GM10266 (cell line): ENCODE measurements around the gene TOP2B.

Experiments used
- DNase-seq: peaks from one replicate; pipeline ENCODE4 v3.0.0; 2012; ENCODE audit errors: extremely low spot score
- CTCF ChIP-seq: IDR thresholded peaks from 2 replicates; pipeline ENCODE4 v1.5.1; 2012; ENCODE audit warnings: mild to moderate bottlenecking, low read depth; ENCODE audit not compliant: control insufficient read depth, insufficient read depth; ENCODE audit errors: missing control alignments

TOP2B gene

DNA sequence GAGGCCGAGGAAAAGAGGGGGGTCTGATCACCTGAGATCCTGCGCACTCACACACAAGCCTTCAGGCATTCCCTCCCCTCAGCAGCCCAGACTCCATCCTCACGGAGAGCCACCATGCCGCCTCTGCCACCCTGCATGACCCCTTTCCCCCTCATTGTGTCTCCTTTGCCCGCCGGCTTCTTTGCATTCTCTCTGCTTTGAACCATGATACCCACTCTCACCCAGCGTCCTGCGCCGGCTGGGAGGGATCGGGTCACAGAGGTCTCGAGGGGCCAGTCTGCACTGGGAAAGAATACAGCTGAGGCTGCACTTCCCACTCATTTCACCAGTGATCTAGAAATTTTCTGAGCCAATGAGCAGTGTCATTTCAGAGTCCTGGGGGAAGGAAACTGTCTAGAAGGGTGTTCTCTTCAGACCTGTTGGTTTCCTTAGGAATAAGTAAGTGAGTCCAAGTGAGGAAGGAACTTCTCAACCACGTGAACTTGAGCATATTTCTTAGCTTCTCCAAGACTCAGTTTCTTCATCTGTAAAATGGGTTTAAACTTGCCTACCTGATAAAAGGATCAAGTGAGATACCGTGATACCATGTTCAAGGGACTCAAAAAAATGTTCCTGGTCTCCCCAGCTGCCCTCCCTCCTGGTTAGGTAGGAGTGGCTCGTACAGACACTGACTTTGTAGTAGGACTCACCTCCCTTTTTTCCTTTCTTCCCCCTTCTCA is 96.7 kb downstream of the TOP2B start:
- no peak for DNase-seq
- no peak for TF ChIP-seq CTCF

DNA sequence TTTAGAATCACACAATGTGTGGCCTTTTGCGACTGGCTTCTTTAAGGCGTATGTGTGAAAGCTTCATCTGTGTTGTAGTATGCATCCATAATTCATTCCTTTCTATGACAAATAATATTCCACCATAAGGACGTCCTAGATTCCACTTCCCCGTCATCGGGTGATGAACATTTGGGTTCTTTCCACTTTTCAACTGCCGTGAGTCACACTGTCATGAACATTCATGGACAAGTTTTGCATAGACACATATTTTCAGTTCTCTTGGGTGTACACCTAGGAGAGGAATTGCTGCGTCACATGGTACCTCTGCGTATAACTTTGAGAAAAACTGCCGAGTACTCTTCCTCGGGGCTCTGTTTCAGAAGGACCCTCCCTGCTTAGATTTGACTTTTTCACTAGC is 97.3 kb downstream of the TOP2B start:
- no peak for DNase-seq
- TF ChIP-seq CTCF = no peak

GRCh38 chr3:25566358-25566920 is 98.3 kb downstream of the TOP2B start:
- DNase-seq = no peak
- no peak for TF ChIP-seq CTCF

DNA sequence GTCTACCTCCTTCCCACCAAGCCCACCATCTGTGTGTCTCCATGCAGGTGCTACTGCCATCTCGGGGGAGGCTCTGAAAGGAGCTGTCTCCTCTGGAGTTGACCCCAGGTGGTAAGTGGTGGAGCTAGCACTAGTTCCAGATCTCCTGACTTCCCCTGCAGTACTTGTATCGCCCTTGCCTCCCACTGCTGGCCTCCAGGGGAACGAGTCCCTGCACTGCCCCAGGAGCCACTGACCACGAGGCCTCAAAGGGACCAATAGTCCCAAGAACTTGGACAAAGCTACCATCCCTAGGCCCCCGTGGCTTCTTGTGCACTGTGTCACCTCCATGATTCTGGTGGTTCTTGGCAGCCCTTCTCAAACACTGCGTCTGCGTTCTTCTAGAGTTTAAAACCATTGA is 98.9 kb downstream of the TOP2B start:
- no peak for DNase-seq
- TF ChIP-seq CTCF = no peak

DNA sequence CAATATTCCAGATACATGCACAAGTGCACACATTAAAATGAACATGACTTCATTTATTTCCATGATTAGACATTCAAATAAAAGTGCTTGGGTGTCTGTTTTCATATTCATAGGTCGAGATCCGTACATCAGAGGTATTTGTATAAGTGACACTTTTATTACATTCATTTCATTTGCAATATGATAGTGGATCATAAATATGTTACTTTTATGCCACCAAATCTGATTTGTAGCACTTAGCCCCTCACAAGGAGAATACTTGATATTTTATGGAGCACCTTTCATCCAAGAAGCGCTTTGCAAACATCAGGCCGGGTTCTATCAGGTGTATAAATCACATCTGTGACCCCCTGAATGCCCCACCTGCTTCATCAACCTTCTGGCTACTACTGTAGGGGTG is 100.6 kb downstream of the TOP2B start:
- no peak for TF ChIP-seq CTCF
- no peak for DNase-seq

- no peak for DNase-seq
- TF ChIP-seq CTCF = no peak
Observed at GRCh38 chr3:25563601-25564000, 101.1 kb downstream of the TOP2B start.

GRCh38 chr3:25558796-25559195 is 105.9 kb downstream of the TOP2B start:
- TF ChIP-seq CTCF = no peak
- DNase-seq = no peak
